ENCODE measurements around the gene ASL.
"Not testable (repeated sequence)": the region's sequence is repeated elsewhere in the genome, so short reads cannot be mapped to it uniquely, and the experiment has no call there.

The ASL gene

DNA sequence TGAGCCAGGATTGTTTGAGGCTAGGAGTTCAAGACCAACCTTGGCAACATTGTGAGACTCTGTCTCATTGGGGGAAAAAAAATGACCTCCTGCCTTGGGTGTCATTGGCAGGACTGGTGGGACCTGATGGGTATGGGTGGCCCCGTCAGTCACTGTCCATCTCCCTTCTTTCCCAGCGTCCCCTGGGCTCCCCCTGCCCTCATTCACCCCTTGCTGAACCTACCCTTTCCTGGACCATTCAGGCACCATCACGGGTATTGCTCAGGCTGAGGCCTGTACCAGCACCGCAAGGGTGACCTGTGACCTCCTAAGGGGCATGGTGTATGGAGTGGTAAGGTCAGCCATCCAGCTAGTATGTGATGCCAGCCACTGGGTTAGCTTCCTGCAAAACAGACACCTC is 19.4 kb downstream of the ASL start:
- in situ Hi-C loops (cut with HindIII; ENCODE audit: low sequenced_read_pairs) = no loop called here
- no peak for DNase-seq (ENCODE audit: low read depth)
- H3K4me3 ChIP-seq (ENCODE audit: low read depth, low read length) = no peak overlapping the region
- no peak for TF ChIP-seq CTCF (IDR thresholded peaks at IDR 0.05; ENCODE audit: low read depth, low read length, missing control alignments)

GRCh38 chr7:66099232-66099550 is 23.6 kb downstream of the ASL start:
- in situ Hi-C loops (cut with HindIII; ENCODE audit: low sequenced_read_pairs) = no loop called here
- TF ChIP-seq CTCF (IDR thresholded peaks at IDR 0.05; ENCODE audit: low read depth, low read length, missing control alignments) = no peak
- DNase-seq (ENCODE audit: low read depth) = no peak
- no peak overlapping the region for H3K4me3 ChIP-seq (ENCODE audit: low read depth, low read length)

GRCh38 chr7:66099551-66100407 is 24.2 kb downstream of the ASL start:
- TF ChIP-seq CTCF (IDR thresholded peaks at IDR 0.05; ENCODE audit: low read depth, low read length, missing control alignments) = no peak
- in situ Hi-C loops (cut with HindIII; ENCODE audit: low sequenced_read_pairs) = no loop called here
- DNase-seq (ENCODE audit: low read depth) = peak; percentile 23
- peak overlapping the region; percentile 34 for H3K4me3 ChIP-seq (ENCODE audit: low read depth, low read length)

DNA sequence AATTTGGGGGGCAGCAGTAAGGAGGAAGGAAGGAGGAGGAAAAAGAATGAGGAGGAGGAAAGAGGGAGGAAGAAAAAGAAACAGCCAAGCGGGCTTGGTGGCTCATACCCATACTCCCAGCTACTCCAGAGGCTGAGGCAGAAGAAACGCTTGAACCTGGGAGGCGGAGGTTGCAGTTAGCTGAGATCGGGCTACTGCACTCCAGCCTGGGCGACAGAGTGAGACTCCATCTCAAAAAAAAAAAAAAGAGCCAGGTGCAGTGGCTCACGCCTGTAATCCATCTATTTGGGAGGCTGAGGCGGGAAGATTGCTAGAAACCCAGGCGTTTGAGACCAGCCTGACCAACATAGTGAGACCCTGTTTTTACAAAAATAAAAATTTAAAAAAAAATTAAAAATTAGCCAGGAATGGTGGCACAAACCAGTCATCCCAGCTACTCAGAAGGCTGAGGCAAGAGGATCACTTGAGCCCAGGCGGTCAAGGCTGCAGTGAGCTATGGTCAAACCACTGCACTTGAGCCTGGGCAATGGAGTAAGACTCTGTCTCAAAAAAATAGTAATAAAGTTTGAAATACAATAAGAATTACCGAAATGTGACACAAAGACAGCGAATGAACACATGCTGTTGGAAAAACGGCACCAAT is 24.9 kb downstream of the ASL start:
- TF ChIP-seq CTCF (IDR thresholded peaks at IDR 0.05; ENCODE audit: low read depth, low read length, missing control alignments) = no peak
- in situ Hi-C loops (cut with HindIII; ENCODE audit: low sequenced_read_pairs) = no loop called here
- H3K4me3 ChIP-seq (ENCODE audit: low read depth, low read length) = peak overlapping the region; percentile 34
- no peak for DNase-seq (ENCODE audit: low read depth)

DNA sequence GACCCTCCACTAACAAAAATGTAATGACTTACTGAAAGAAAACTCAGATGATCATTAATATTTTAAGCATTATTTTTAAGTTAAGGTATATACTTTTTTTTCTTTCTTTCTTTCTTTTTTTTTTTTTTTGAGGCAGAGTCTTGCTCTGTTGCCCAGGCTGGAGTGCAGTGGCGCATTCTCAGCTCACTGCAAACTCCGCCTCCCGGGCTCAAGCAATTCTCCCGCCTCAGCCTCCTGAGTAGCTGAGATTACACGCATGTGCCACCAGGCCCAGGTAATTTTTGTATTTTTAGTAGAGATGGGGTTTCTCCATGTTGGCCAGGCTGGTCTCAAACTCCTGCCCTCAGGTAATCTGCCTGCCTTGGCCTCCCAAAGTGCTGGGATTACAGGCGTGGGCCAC is 26.5 kb downstream of the ASL start:
- in situ Hi-C loops (cut with HindIII; ENCODE audit: low sequenced_read_pairs); H3K4me3 ChIP-seq (ENCODE audit: low read depth, low read length); DNase-seq (ENCODE audit: low read depth): not testable (repeated sequence)

DNA sequence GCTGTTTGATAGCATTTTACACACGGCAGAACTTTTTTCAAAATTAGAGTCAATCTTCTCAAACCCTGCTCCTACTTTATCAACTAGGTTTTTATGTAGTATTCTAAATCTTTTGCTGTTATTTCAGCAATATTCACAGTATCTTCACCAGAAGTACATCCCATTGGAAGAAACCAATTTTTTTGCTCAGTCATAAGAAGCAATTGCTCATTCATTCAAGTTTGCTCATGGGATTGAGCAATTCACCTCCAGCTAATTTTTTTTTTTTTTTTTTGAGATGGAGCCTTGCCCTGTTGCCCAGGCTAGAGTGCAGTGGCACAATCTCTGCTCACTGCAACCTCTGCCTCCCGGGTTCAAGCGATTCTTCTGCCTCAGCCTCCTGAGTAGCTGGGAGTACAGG is 28.4 kb downstream of the ASL start:
- in situ Hi-C loops (cut with HindIII; ENCODE audit: low sequenced_read_pairs); H3K4me3 ChIP-seq (ENCODE audit: low read depth, low read length); DNase-seq (ENCODE audit: low read depth): not testable (repeated sequence)

DNA sequence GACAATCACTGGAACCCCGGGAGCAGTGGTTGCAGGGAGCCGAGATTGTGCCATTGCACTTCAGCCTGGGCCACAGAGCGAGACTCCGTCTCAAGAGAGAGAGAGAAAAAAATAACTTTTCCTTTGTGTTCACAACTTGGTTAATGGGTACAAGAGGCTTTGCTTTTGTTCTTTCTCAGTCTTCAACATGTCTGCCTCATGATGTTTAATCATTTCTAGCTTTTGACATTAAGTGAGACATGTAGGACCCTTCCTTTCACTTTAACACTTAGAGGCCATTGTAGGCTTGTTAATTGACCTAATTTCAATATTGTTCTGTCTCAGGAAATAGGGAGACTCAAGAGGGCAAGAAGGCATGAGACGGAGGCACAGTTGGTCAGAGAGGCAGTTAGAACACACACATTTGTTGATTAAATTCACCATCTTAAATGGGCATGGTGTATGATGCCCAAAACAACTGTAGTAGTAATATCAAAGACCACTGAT is 29.7 kb downstream of the ASL start:
- H3K4me3 ChIP-seq (ENCODE audit: low read depth, low read length) = no peak overlapping the region
- in situ Hi-C loops (cut with HindIII; ENCODE audit: low sequenced_read_pairs) = no loop called here
- TF ChIP-seq CTCF (IDR thresholded peaks at IDR 0.05; ENCODE audit: low read depth, low read length, missing control alignments) = no peak
- no peak for DNase-seq (ENCODE audit: low read depth)

- in situ Hi-C loops (cut with HindIII; ENCODE audit: low sequenced_read_pairs); DNase-seq (ENCODE audit: low read depth); H3K4me3 ChIP-seq (ENCODE audit: low read depth, low read length): not testable (repeated sequence)
These were observed 32.8 kb downstream of the ASL start for GRCh38 chr7:66108410-66108809.

Data from astrocyte of the cerebellum (primary cell).